GM19438 (cell line): ENCODE results near the gene CEMP1.
"Not testable (repeated sequence)": the region's sequence is repeated elsewhere in the genome, so short reads cannot be mapped to it uniquely, and the experiment has no call there.

Experiments
- ATAC-seq: cut with Tn5 transposase; IDR thresholded peaks from one replicate; pipeline ENCODE4 v1.9.1; 2021; ENCODE audit warnings: low read depth; ENCODE audit not compliant: unreplicated experiment

CEMP1 gene

GRCh38 chr16:2531371-2531695 lies at the start of gene CEMP1:
Gene CEMP1, minus strand, starts transcription at chr16:2531408. Its CDS starts 335 bp downstream, at chr16:2531073.
- no peak for ATAC-seq

- not testable (repeated sequence) for ATAC-seq
Measured at GRCh38 chr16:2580818-2581217, 49.6 kb upstream of the CEMP1 start.

- ATAC-seq = not testable (repeated sequence)
Measured at GRCh38 chr16:2580143-2580542, 48.9 kb upstream of the CEMP1 start.

- ATAC-seq = not testable (repeated sequence)
Measured at GRCh38 chr16:2578905-2579304, 47.7 kb upstream of the CEMP1 start.

- ATAC-seq = not testable (repeated sequence)
Measured at GRCh38 chr16:2577044-2577443, 45.8 kb upstream of the CEMP1 start.

GRCh38 chr16:2575839-2576238 lies 44.6 kb upstream of the CEMP1 start:
- not testable (repeated sequence) for ATAC-seq

GRCh38 chr16:2572704-2573103 lies 41.5 kb upstream of the CEMP1 start:
- ATAC-seq = not testable (repeated sequence)

GRCh38 chr16:2568573-2568972 lies 37.4 kb upstream of the CEMP1 start:
- not testable (repeated sequence) for ATAC-seq

- ATAC-seq = not testable (repeated sequence)
Measured at GRCh38 chr16:2567506-2567905, 36.3 kb upstream of the CEMP1 start.

- ATAC-seq = peak; percentile 47
Measured at GRCh38 chr16:2560798-2561133, 29.6 kb upstream of the CEMP1 start.

- ATAC-seq = peak; percentile 53
Measured at GRCh38 chr16:2560131-2560797, 29.1 kb upstream of the CEMP1 start.

GRCh38 chr16:2557150-2557549 lies 25.9 kb upstream of the CEMP1 start:
- ATAC-seq = not testable (repeated sequence)

GRCh38 chr16:2554709-2555425 lies 23.7 kb upstream of the CEMP1 start:
- ATAC-seq = not testable (repeated sequence)

GRCh38 chr16:2551420-2551889 lies 20.2 kb upstream of the CEMP1 start:
- not testable (repeated sequence) for ATAC-seq

GRCh38 chr16:2550283-2550878 lies 19.2 kb upstream of the CEMP1 start:
- not testable (repeated sequence) for ATAC-seq

- not testable (repeated sequence) for ATAC-seq
Measured at GRCh38 chr16:2543771-2544170, 12.6 kb upstream of the CEMP1 start.

GRCh38 chr16:2541409-2541808 lies 10.2 kb upstream of the CEMP1 start:
- ATAC-seq = not testable (repeated sequence)

GRCh38 chr16:2540912-2541311 lies 9.7 kb upstream of the CEMP1 start:
- ATAC-seq = not testable (repeated sequence)

- not testable (repeated sequence) for ATAC-seq
Measured at GRCh38 chr16:2539845-2540458, 8.7 kb upstream of the CEMP1 start.

- ATAC-seq = not testable (repeated sequence)
Measured at GRCh38 chr16:2539192-2539844, 8.1 kb upstream of the CEMP1 start.
